Testis (tissue), 2 donors: ENCODE results near the gene ZMYND11.

Experiments
- POLR2A ChIP-seq: fragments of 450-650 bp; IDR thresholded peaks from one replicate; pipeline ENCODE4 v1.6.1; 2017; ENCODE audit warnings: antibody characterized with exemption, mild to moderate bottlenecking, moderate library complexity
- TF ChIP-seq, protein P1 (sequence below), 3 experiments: fragments of 450-650 bp in 2 of 3; fragments of 200-600 bp in 1 of 3; sonication (generic) in 1 of 3; IDR thresholded peaks; one replicate each; pipeline ENCODE4 v1.5.1; 2016 to 2019; ENCODE audit warnings: antibody characterized with exemption in 3 of 3, mild to moderate bottlenecking in 2 of 3, moderate library complexity in 1 of 3

- TF ChIP-seq, protein P1, sequence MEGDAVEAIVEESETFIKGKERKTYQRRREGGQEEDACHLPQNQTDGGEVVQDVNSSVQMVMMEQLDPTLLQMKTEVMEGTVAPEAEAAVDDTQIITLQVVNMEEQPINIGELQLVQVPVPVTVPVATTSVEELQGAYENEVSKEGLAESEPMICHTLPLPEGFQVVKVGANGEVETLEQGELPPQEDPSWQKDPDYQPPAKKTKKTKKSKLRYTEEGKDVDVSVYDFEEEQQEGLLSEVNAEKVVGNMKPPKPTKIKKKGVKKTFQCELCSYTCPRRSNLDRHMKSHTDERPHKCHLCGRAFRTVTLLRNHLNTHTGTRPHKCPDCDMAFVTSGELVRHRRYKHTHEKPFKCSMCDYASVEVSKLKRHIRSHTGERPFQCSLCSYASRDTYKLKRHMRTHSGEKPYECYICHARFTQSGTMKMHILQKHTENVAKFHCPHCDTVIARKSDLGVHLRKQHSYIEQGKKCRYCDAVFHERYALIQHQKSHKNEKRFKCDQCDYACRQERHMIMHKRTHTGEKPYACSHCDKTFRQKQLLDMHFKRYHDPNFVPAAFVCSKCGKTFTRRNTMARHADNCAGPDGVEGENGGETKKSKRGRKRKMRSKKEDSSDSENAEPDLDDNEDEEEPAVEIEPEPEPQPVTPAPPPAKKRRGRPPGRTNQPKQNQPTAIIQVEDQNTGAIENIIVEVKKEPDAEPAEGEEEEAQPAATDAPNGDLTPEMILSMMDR (IDR thresholded peaks at IDR 0.05): no peak
- TF ChIP-seq POLR2A: no peak
Observed at GRCh38 chr10:167383-167782, 32.1 kb downstream of the ZMYND11 start.
